ENCODE data around the gene NOTCH1.

The NOTCH1 gene

DNA sequence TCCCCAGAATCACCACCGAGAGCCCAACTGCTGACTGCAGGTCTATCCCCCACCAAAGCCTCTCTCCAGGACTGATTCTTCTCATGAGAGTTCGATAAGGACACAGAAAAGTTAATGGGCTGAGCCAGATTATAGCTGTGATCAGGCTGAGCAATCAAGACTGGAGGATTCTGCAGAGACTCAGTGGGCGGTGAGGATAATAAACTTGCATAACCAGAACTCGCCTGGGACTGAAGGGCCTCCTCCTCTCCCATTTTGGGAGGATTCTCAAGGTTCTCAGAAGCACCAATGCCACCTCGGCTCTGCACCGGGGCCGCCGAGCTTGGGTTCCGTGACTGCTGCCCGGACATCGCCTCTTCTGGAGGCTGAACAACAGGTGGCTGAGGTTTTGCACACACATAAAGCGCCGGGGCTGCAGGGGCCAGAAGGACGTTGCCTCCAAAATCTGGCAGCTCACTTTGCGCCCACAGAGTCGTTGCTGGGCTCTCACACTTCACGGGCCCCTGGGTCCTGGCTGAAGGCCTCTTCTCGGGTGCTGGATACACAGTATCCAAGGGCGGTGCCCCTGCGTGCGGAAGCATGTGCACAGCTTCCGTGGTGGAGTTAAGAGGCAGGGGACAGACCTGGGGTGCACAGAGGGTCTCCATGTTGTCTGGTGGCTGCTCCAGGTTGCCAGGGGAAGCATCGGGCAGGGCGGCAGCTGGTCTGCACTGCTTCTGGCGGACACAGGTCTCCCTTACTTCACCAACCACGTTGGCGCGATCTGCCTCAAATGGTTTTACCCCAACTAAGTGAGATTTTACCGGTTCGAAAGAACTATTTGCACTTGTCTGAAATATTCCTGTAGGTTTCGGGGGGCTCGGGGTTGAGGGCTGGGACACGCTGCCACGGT lies 70.6 kb downstream of the NOTCH1 start:
- no peaks in the 10 kb centered on the region for H3K4me1 ChIP-seq (ENCODE audit: control insufficient read depth, insufficient read depth, low read length)
- peaks cover 84% of the 10 kb centered on the region for H3K36me3 ChIP-seq (ENCODE audit: insufficient read depth, low read length)

DNA sequence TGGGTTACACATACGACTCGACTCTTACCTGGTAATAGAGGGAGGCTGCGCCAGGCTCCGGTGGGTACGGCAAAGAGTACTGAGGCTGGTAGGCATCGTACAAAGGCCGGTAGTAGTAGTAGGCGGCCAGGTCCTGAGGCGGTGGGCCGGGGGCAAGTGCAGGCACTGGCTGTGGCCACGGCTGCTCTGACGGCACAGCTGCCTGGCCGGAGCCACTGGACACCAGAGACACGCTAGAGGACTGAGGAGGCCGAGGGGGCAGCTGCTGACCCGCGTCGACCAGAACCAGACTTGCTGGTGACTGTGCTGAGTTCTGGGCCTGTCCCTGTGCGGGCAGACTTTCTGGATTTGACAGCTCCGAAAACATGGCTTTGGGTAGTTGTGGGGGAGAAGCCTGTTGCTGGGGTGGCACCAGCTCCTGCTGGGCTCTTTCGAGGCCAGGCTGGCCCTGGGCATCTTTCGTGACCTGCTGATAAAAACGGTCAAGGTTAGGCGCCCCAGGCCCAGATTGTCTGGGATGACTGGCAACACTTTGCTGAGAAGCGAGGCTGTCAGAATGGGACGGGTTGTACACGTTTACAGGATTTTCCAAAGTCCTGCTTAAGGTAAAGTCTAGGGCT lies 71.7 kb downstream of the NOTCH1 start:
- no peak overlapping the region for H3K4me3 ChIP-seq (ENCODE audit: low read length)
- H3K4me1 ChIP-seq (ENCODE audit: control insufficient read depth, insufficient read depth, low read length) = no peaks in the 10 kb centered on the region
- no peak overlapping the region for H3K9ac ChIP-seq (ENCODE audit: low read depth, low read length)
- no peaks in the 10 kb centered on the region for H3K27me3 ChIP-seq (ENCODE audit: control insufficient read depth, insufficient read depth, low read length)
- no peak overlapping the region for H3K4me2 ChIP-seq (ENCODE audit: low read length)
- no peaks in the 10 kb centered on the region for H3K9me3 ChIP-seq (replicated peaks; ENCODE audit: low read length)
- H3K36me3 ChIP-seq (ENCODE audit: insufficient read depth, low read length) = peaks cover 94% of the 10 kb centered on the region

More for the DNA sequence above, 70.6 kb downstream of the NOTCH1 start:
- Histone ChIP-seq H3K9me3 (replicated peaks; ENCODE audit: low read length) (no peaks in the 10 kb centered on the region), H3K9ac (ENCODE audit: low read depth, low read length) (no peak overlapping the region), H3K27me3 (ENCODE audit: control insufficient read depth, insufficient read depth, low read length) (no peaks in the 10 kb centered on the region), H3K4me2 (ENCODE audit: low read length) (no peak overlapping the region), H3K4me3 (ENCODE audit: low read length) (no peak overlapping the region)

GRCh38 chr9:136473354-136473721 lies 72.5 kb downstream of the NOTCH1 start:
- Histone ChIP-seq H3K36me3 (ENCODE audit: insufficient read depth, low read length) (peaks cover 99% of the 10 kb centered on the region), H3K9ac (ENCODE audit: low read depth, low read length) (no peak overlapping the region), H3K4me2 (ENCODE audit: low read length) (no peak overlapping the region), H3K27me3 (ENCODE audit: control insufficient read depth, insufficient read depth, low read length) (no peaks in the 10 kb centered on the region), H3K4me3 (ENCODE audit: low read length) (no peak overlapping the region), H3K9me3 (replicated peaks; ENCODE audit: low read length) (no peaks in the 10 kb centered on the region), H3K4me1 (ENCODE audit: control insufficient read depth, insufficient read depth, low read length) (no peaks in the 10 kb centered on the region)

DNA sequence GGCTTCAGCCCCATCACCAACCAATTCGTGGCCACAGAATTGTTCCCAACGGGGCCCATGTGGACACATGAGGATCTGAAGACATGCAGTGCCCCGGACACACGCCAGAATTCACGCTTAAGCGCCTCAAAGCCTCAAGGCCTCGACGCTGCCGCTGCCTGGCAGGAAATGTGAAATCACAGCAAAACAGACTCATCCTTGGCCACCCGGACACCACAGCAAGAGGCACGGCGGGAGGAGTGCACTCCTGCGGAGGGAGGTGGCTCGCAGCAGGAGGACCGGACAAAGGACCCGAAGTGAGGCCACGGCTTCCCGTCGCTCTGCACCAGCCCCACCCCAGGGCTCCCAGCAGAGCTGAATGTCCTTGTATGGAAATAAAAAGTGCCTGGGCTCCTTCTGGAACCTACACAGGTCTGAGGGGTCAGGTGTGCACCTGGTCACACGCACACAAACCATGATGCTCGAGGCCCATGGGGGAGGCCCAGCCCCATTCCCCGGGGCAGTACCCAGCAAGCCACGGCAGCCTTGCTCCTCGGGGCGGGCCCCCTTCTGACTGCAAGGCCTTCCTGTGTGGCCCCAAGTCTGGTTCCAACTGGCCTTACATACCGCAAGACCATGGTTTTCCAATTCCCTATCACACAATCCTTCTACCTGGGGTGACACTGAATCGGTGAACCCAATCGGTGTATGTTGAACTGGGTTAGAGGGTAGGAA lies 73.1 kb downstream of the NOTCH1 start:
- Histone ChIP-seq H3K4me2 (ENCODE audit: low read length) (no peak overlapping the region), H3K4me1 (ENCODE audit: control insufficient read depth, insufficient read depth, low read length) (no peaks in the 10 kb centered on the region), H3K9me3 (replicated peaks; ENCODE audit: low read length) (no peaks in the 10 kb centered on the region), H3K9ac (ENCODE audit: low read depth, low read length) (no peak overlapping the region), H3K27me3 (ENCODE audit: control insufficient read depth, insufficient read depth, low read length) (no peaks in the 10 kb centered on the region), H3K4me3 (ENCODE audit: low read length) (no peak overlapping the region), H3K36me3 (ENCODE audit: insufficient read depth, low read length) (peaks cover 99% of the 10 kb centered on the region)

DNA sequence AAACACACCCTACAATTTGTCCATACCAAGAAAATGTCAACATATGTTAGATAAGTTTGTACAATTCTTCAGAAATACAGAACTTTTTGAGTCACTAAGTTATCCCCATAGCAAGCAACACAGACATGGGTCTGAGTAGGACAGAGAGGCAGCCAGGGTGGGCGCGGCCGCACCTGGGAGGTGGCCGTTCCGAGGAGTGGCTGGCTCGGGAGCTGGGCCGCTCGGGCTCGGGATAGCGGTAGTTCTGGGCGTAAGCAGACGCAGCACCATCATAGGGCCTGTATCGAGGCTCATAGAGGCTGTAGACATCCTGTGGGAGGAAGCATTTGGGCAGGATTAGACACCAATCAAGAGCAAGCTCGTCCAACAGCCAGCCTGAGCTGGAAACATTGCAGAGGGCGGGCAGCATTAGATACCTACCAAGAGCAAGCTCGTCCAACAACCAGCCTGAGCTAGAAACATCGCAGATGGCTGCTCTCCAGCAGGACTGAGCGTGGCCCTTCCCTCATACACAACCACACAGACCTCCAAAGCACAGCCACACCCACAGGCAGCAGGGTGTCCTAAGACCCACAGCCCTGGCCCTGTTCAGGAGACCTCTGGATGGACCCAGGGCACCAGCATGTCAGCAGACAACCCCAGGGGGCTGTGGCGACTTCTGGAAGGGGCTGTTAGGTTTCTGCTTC lies 73.9 kb downstream of the NOTCH1 start:
- H3K4me3 ChIP-seq (ENCODE audit: low read length) = no peak overlapping the region
- H3K36me3 ChIP-seq (ENCODE audit: insufficient read depth, low read length) = peaks cover 97% of the 10 kb centered on the region
- H3K9ac ChIP-seq (ENCODE audit: low read depth, low read length) = no peak overlapping the region

DNA sequence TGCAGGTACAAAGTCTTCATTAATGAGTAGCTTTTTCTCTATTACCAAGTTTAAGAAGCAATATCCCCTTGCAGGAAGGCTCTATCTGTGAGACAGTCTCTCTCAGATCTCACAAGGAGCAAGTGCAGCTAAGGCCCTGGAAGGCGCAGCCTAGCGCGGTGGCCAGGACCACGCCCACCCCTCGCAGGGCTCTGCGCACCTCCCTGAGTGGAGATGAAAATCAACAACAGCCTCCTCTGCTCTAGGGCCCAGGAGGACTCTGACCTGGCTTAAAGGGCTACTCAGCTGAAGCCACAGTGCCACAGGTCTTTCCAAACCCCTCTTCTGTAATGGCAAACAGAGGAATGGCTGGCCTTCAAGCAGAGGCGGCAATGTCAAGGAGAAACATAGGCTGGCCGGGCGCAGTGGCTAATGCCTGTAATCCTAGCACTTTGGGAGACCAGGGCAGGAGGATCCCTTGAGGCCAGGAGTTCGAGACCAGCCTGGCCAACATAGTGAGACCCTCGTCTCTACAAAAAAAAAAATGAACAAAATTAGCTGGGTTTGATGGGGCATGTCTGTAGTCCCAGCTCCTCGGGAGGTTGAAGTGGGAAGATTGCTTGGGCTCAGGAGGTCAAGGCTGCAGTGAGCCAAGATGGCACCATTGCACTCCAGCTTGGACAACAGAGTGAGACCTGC lies 74.9 kb downstream of the NOTCH1 start:
- Histone ChIP-seq H3K9ac (ENCODE audit: low read depth, low read length) (no peak overlapping the region), H3K4me2 (ENCODE audit: low read length) (no peak overlapping the region), H3K4me3 (ENCODE audit: low read length) (no peak overlapping the region), H3K4me1 (ENCODE audit: control insufficient read depth, insufficient read depth, low read length) (no peaks in the 10 kb centered on the region), H3K36me3 (ENCODE audit: insufficient read depth, low read length) (peaks cover 97% of the 10 kb centered on the region), H3K9me3 (replicated peaks; ENCODE audit: low read length) (no peaks in the 10 kb centered on the region), H3K27me3 (ENCODE audit: control insufficient read depth, insufficient read depth, low read length) (no peaks in the 10 kb centered on the region)

More for the DNA sequence above, 73.9 kb downstream of the NOTCH1 start:
- H3K4me2 ChIP-seq (ENCODE audit: low read length) = no peak overlapping the region
- no peaks in the 10 kb centered on the region for H3K9me3 ChIP-seq (replicated peaks; ENCODE audit: low read length)
- no peaks in the 10 kb centered on the region for H3K27me3 ChIP-seq (ENCODE audit: control insufficient read depth, insufficient read depth, low read length)
- H3K4me1 ChIP-seq (ENCODE audit: control insufficient read depth, insufficient read depth, low read length) = no peaks in the 10 kb centered on the region

- H3K4me3 ChIP-seq (ENCODE audit: low read length) = no peak overlapping the region
- no peaks in the 10 kb centered on the region for H3K9me3 ChIP-seq (replicated peaks; ENCODE audit: low read length)
- no peak overlapping the region for H3K9ac ChIP-seq (ENCODE audit: low read depth, low read length)
- no peaks in the 10 kb centered on the region for H3K4me1 ChIP-seq (ENCODE audit: control insufficient read depth, insufficient read depth, low read length)
- H3K4me2 ChIP-seq (ENCODE audit: low read length) = no peak overlapping the region
- no peaks in the 10 kb centered on the region for H3K27me3 ChIP-seq (ENCODE audit: control insufficient read depth, insufficient read depth, low read length)
- peaks cover 97% of the 10 kb centered on the region for H3K36me3 ChIP-seq (ENCODE audit: insufficient read depth, low read length)
Observed at GRCh38 chr9:136470356-136470755, 75.5 kb downstream of the NOTCH1 start.

GRCh38 chr9:136467766-136468165 lies 78.1 kb downstream of the NOTCH1 start:
- Histone ChIP-seq H3K27me3 (ENCODE audit: control insufficient read depth, insufficient read depth, low read length) (no peaks in the 10 kb centered on the region), H3K9ac (ENCODE audit: low read depth, low read length) (no peak overlapping the region), H3K36me3 (ENCODE audit: insufficient read depth, low read length) (peaks cover 97% of the 10 kb centered on the region), H3K9me3 (replicated peaks; ENCODE audit: low read length) (no peaks in the 10 kb centered on the region), H3K4me3 (ENCODE audit: low read length) (no peak overlapping the region), H3K4me2 (ENCODE audit: low read length) (no peak overlapping the region), H3K4me1 (ENCODE audit: control insufficient read depth, insufficient read depth, low read length) (no peaks in the 10 kb centered on the region)

DNA sequence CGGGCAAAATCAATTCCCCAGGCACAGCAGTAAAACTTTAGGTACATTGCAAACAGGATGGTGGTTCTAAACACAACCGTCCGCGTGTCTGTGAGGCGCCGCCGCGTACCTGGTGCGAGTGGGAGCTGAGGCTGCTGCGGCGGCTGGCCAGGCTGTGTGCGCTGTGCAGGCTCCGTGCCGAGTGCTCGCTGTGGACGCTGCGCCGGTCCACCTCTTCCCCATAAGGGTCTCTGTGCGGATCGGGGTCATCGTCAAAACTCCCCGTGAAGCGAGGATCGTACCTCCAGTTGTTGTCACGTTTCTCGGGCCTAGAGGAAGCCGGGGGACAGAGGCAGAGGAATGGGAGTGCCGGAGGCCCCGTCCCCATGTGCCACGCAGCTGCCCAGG lies 79.7 kb downstream of the NOTCH1 start:
- Histone ChIP-seq H3K9me3 (replicated peaks; ENCODE audit: low read length) (no peaks in the 10 kb centered on the region), H3K4me2 (ENCODE audit: low read length) (no peak overlapping the region), H3K4me1 (ENCODE audit: control insufficient read depth, insufficient read depth, low read length) (no peaks in the 10 kb centered on the region), H3K36me3 (ENCODE audit: insufficient read depth, low read length) (peaks cover 90% of the 10 kb centered on the region), H3K9ac (ENCODE audit: low read depth, low read length) (no peak overlapping the region), H3K4me3 (ENCODE audit: low read length) (no peak overlapping the region), H3K27me3 (ENCODE audit: control insufficient read depth, insufficient read depth, low read length) (no peaks in the 10 kb centered on the region)

DNA sequence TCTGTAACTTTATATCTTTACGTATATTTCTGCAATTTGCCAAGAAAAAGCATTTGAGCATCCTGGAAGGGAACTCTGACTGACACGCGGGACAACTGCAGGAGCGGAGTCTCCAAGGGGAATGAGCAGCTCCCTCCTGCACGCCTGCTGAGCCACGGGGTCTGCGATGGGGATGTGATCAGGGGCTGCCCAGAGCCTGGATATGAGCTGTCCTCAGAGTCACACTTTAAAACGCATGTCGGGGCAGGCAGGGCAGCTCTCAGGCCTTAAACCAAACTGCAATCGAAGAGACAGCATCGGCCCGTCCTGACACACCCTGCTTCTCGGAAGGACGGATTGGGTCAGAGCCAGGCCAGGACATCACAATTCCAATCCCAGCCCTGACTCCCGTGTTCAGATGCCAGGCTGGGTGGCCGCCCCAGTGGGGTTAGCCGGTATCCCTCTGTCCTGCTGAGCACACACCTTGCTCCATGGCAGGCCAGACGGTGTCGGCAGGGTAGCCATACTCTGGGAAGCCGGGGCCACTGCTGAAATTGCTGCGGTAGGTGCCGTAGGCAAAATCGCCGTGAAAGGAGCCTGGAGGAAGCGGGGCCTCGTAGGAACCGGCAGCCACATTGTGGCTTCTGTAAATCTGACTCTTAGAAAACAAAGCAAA lies 80.2 kb downstream of the NOTCH1 start:
- Histone ChIP-seq H3K4me1 (ENCODE audit: control insufficient read depth, insufficient read depth, low read length) (no peaks in the 10 kb centered on the region), H3K9me3 (replicated peaks; ENCODE audit: low read length) (no peaks in the 10 kb centered on the region), H3K4me3 (ENCODE audit: low read length) (no peak overlapping the region), H3K27me3 (ENCODE audit: control insufficient read depth, insufficient read depth, low read length) (no peaks in the 10 kb centered on the region), H3K36me3 (ENCODE audit: insufficient read depth, low read length) (peaks cover 90% of the 10 kb centered on the region), H3K4me2 (ENCODE audit: low read length) (no peak overlapping the region), H3K9ac (ENCODE audit: low read depth, low read length) (no peak overlapping the region)
